Measurements from ENCODE around the gene IFT80. TPM values are rescaled to one million over a fixed set of nuclear protein-coding genes. Genes with fewer than 3 reads are reported as not detected.
"Not testable (repeated sequence)": the region's sequence is repeated elsewhere in the genome, so short reads cannot be mapped to it uniquely, and the experiment has no call there.

IFT80 gene
- total and polyA plus RNA-seq, 10 of the 15 experiments (the other 5 are each of a cell fraction or from before 2014, with no cell fraction given): 6.5 to 21.5 (median 14.1) TPM

- TF ChIP-seq PAX8 (IDR thresholded peaks at IDR 0.05) (no peak), CBX5 (IDR thresholded peaks at IDR 0.05; ENCODE audit: low read depth) (no peak), CHD4 (IDR thresholded peaks at IDR 0.05) (no peak), ELK1 (IDR thresholded peaks at IDR 0.05; ENCODE audit: low read depth, low read length) (no peak), REST (IDR thresholded peaks at IDR 0.05; ENCODE audit: low read depth, low read length) (no peak), BCL3 (IDR thresholded peaks at IDR 0.05; ENCODE audit: borderline replicate concordance, insufficient read depth, low read depth, low read length, poor library complexity, severe bottlenecking) (no peak), EZH2 (IDR thresholded peaks at IDR 0.05; ENCODE audit: borderline replicate concordance, control insufficient read depth, low read depth, low read length) (no peak), FOXM1 (IDR thresholded peaks at IDR 0.05; ENCODE audit: low read depth, low read length) (no peak)
Observed at GRCh38 chr3:160245261-160245800, 153.7 kb downstream of the IFT80 start (continued).

- H2AFZ ChIP-seq (ENCODE audit: control insufficient read depth, low read depth, low read length); intact Hi-C loops (cut with micrococcal nuclease; ENCODE audit: unreplicated experiment); FAIRE-seq; DNase-seq (ENCODE audit: low read depth, low spot score); H3K4me1 ChIP-seq (ENCODE audit: control insufficient read depth, insufficient read depth, low read length); H4K20me1 ChIP-seq (ENCODE audit: control insufficient read depth, insufficient read depth); H3K36me3 ChIP-seq (ENCODE audit: control insufficient read depth in 2 of 2, insufficient read depth in 2 of 2, low read length in 1 of 2); ATAC-seq; RAD21 ChIA-PET (ENCODE audit: unreplicated experiment); H3K4me3 ChIP-seq; H3K9me3 ChIP-seq (replicated peaks; ENCODE audit: control insufficient read depth, insufficient read depth, low read length); POLR2A ChIA-PET; BruUV-seq (replicated peaks); H3K4me2 ChIP-seq (ENCODE audit: control insufficient read depth, insufficient read depth); H3K79me2 ChIP-seq (ENCODE audit: control insufficient read depth, insufficient read depth, low read length); in situ Hi-C loops (cut with MboI); CTCF ChIA-PET; H3K27me3 ChIP-seq (replicated peaks in 1 of 2; ENCODE audit: control insufficient read depth in 2 of 2, insufficient read depth in 2 of 2, low read length in 1 of 2); H3K27ac ChIP-seq (ENCODE audit: control insufficient read depth, insufficient read depth); H3K9ac ChIP-seq (ENCODE audit: control insufficient read depth, insufficient read depth, low read length): not testable (repeated sequence)
- SMC1A ChIA-PET (ENCODE audit: uncharacterized antibody, unreplicated experiment): interaction anchor here (0.9 kb wide), 1 partner anchor 14 kb away, joined by 3 read pairs; no protein-coding TSS in a partner anchor
- WGBS (ENCODE audit: insufficient coverage, insufficient replicate concordance, low lambda C conversion rate, missing lambda C conversion rate): 44% methylated on average over 6 of the region's 6 CpGs
Observed at GRCh38 chr3:160240719-160241118, 158.3 kb downstream of the IFT80 start.

Data from GM12878 (cell line).